Lung (tissue), 12 donors: ENCODE measurements around the gene ADCY6. TPM values are rescaled to one million over a fixed set of nuclear protein-coding genes. Genes with fewer than 3 reads are reported as not detected.

Experiments used
- ATAC-seq: fragments of 200-7000 bp; cut with Tn5 transposase; one replicate; pipeline ENCODE4 v1.9.1; 2020; ENCODE audit warnings: moderate number of reproducible peaks; ENCODE audit not compliant: insufficient read depth, low FRiP score
- DNase-seq, 3 donors: peaks; one replicate each; pipeline ENCODE4 v3.0.0-alpha.2; 2013 to 2017
- H3K27ac ChIP-seq, 2 donors: one replicate each; pipeline ENCODE4 v1.5.1; 2013; ENCODE audit warnings: mild to moderate bottlenecking in 2 of 2, moderate library complexity in 2 of 2, control low read depth in 1 of 2, inconsistent platforms in 1 of 2, low read depth in 1 of 2, low read length in 1 of 2
- H3K27me3 ChIP-seq, 3 donors: one replicate each; pipeline ENCODE4 v1.5.1; 2013; ENCODE audit warnings: low read length in 2 of 3; ENCODE audit not compliant: control insufficient read depth in 3 of 3, insufficient read depth in 3 of 3
- H3K36me3 ChIP-seq, 4 donors: one replicate each; pipeline ENCODE4 v1.5.1; 2013; ENCODE audit warnings: low read length in 4 of 4, mild to moderate bottlenecking in 1 of 4, moderate library complexity in 1 of 4; ENCODE audit not compliant: control insufficient read depth in 4 of 4, insufficient read depth in 4 of 4
- H3K4me1 ChIP-seq, 5 donors: one replicate each; pipeline ENCODE4 v1.5.1; 2013; ENCODE audit warnings: low read length in 5 of 5, mild to moderate bottlenecking in 2 of 5, moderate library complexity in 1 of 5; ENCODE audit not compliant: control insufficient read depth in 5 of 5, insufficient read depth in 5 of 5
- H3K4me3 ChIP-seq: one replicate; pipeline ENCODE4 v1.5.1; 2013; ENCODE audit warnings: mild to moderate bottlenecking, control low read depth, moderate library complexity
- H3K9ac ChIP-seq, 2 donors: one replicate each; pipeline ENCODE4 v1.5.1; 2013; ENCODE audit warnings: low read length in 2 of 2, control low read depth in 1 of 2; ENCODE audit not compliant: insufficient read depth in 1 of 2
- H3K9me3 ChIP-seq, 4 donors: one replicate each; pipeline ENCODE4 v1.5.1; 2013; ENCODE audit warnings: low read length in 3 of 4, mild to moderate bottlenecking in 1 of 4, moderate library complexity in 1 of 4; ENCODE audit not compliant: control insufficient read depth in 4 of 4, insufficient read depth in 3 of 4
- CTCF ChIP-seq: IDR thresholded peaks from 2 replicates; pipeline ENCODE4 v1.5.1; 2012; ENCODE audit warnings: mild to moderate bottlenecking; ENCODE audit errors: control extremely low read depth, extremely low read depth
- WGBS, 2 donors: extraction: QIAGEN DNeasy Blood & Tissue Kit; methylation state at CpG; one replicate each; pipeline ENCODE4 v1.1.7; 2013; 5-methylcytosine and 5-hydroxymethylcytosine counted together
- polyA plus RNA-seq, 2 donors: library from polyadenylated mRNA; stranded (reverse); fragments of 200-250 nt; gene quantifications; one replicate each; pipeline ENCODE4 v1.2.1, GENCODE V29; 2013
- total RNA-seq, 2 donors: library from RNA; depleted of rRNA in 1 of 2; stranded (reverse); fragments of >200 nt in 1 of 2; gene quantifications; one replicate each; pipeline ENCODE4 v1.2.1, GENCODE V29; 2014 to 2021
- donor health status: control.
- donor health status: control.
- donor health status: Bipolar disorder and iron deficiency.
- donor health status: healthy.
- donor health status: DM: yes; HTN: yes; CAD: no.

The ADCY6 gene
- total and polyA plus RNA-seq, 4 donors = 14.4 to 37.0 (median 26.2) TPM

- no peak for TF ChIP-seq CTCF
- no peak overlapping the region for H3K4me3 ChIP-seq
- 94 to 95% methylated on average over 15 to 17 of the region's 17 CpGs for WGBS, 2 donors
- peaks cover 16 to 55% (median 26%) of the 10 kb centered on the region in 4 donors for H3K36me3 ChIP-seq
- no peak overlapping the region for H3K27ac ChIP-seq
- H3K9ac ChIP-seq = no peak overlapping the region
- peaks cover 0 to 6% (median 0%) of the 10 kb centered on the region in 5 donors for H3K4me1 ChIP-seq
- no peaks in the 10 kb centered on the region for H3K9me3 ChIP-seq
- DNase-seq (no peak), ATAC-seq (no peak)
- no peaks in the 10 kb centered on the region for H3K27me3 ChIP-seq
These were observed 38.7 kb upstream of the ADCY6 start for GRCh38 chr12:48827513-48828096.

GRCh38 chr12:48827026-48827425 lies 38.1 kb upstream of the ADCY6 start:
- ATAC-seq = no peak

GRCh38 chr12:48826209-48826855 lies 37.4 kb upstream of the ADCY6 start:
- Histone ChIP-seq H3K4me3 (no peak overlapping the region), H3K9me3 (no peaks in the 10 kb centered on the region), H3K27me3 (no peaks in the 10 kb centered on the region), H3K9ac (no peak overlapping the region), H3K4me1 (peaks cover 0 to 6% (median 0%) of the 10 kb centered on the region in 5 donors), H3K36me3 (peaks cover 12 to 42% (median 18%) of the 10 kb centered on the region in 4 donors), H3K27ac (no peak overlapping the region)
- TF ChIP-seq CTCF = no peak
- no peak for ATAC-seq
- no peak for DNase-seq
- 85 to 90% methylated on average over 15 of the region's 15 CpGs for WGBS, 2 donors

More at GRCh38 chr12:48827026-48827425, 38.1 kb upstream of the ADCY6 start:
- no peak for DNase-seq
- Histone ChIP-seq H3K36me3 (peaks cover 16 to 49% (median 24%) of the 10 kb centered on the region in 4 donors), H3K4me1 (peaks cover 0 to 6% (median 0%) of the 10 kb centered on the region in 5 donors), H3K27ac (no peak overlapping the region), H3K9me3 (no peaks in the 10 kb centered on the region), H3K27me3 (no peaks in the 10 kb centered on the region), H3K4me3 (no peak overlapping the region), H3K9ac (no peak overlapping the region)
- 86 to 87% methylated on average over 8 of the region's 8 CpGs for WGBS, 2 donors
- no peak for TF ChIP-seq CTCF
